ENCODE data around the gene TECR.

The TECR gene

GRCh38 chr19:14561249-14561648 is 31.9 kb downstream of the TECR start:
- no peak overlapping the region for H3K23ac ChIP-seq (ENCODE audit: low read depth, low read length, poor library complexity)
- H3K4me2 ChIP-seq (ENCODE audit: insufficient read depth, low read length, poor library complexity, severe bottlenecking) = no peak overlapping the region
- H3K4me1 ChIP-seq (ENCODE audit: control insufficient read depth in 2 of 2, insufficient read depth in 1 of 2, low read depth in 1 of 2, low read length in 2 of 2) = peaks cover 9 to 11% of the 10 kb centered on the region in 2 donors
- no peak overlapping the region for H2BK12ac ChIP-seq (ENCODE audit: low read length)
- no peak for DNase-seq (ENCODE audit: low spot score)
- H3K4ac ChIP-seq (ENCODE audit: low read length) = no peak overlapping the region
- no peak overlapping the region for H2BK120ac ChIP-seq (ENCODE audit: low read depth, low read length)
- peaks cover 32% of the 10 kb centered on the region for H3K79me1 ChIP-seq (ENCODE audit: low read depth, low read length)
- peak overlapping the region; percentile 3 for H3K9ac ChIP-seq (ENCODE audit: low read depth, low read length, poor library complexity)
- no peaks in the 10 kb centered on the region for H3K27me3 ChIP-seq (ENCODE audit: control insufficient read depth in 3 of 3, insufficient read depth in 3 of 3, low read depth in 1 of 3, low read length in 3 of 3)
- H2AFZ ChIP-seq (ENCODE audit: low read length) = no peak overlapping the region
- peak overlapping the region; percentile 31 for H3K18ac ChIP-seq (ENCODE audit: low read length)
- H2BK15ac ChIP-seq (ENCODE audit: low read length) = no peak overlapping the region
- H3K9me3 ChIP-seq (replicated peaks in 1 of 2; ENCODE audit: control insufficient read depth in 2 of 2, insufficient read depth in 1 of 2, low read depth in 1 of 2, low read length in 2 of 2) = no peaks in the 10 kb centered on the region
- peak overlapping the region; percentile 40 for H2AK5ac ChIP-seq (ENCODE audit: low read depth, low read length)
- no peak overlapping the region for H4K8ac ChIP-seq (ENCODE audit: low read depth, low read length)
- peaks cover 7 to 27% of the 10 kb centered on the region in 2 donors for H3K36me3 ChIP-seq (replicated peaks in 1 of 2; ENCODE audit: control insufficient read depth in 2 of 2, insufficient read depth in 2 of 2, low read length in 2 of 2)
- H3K27ac ChIP-seq (replicated peaks; ENCODE audit: low read length) = no peak overlapping the region
- H2BK5ac ChIP-seq (ENCODE audit: low read length) = no peak overlapping the region
- no CpG with 5 or more reads among the region's 8 CpGs for WGBS, 2 donors (ENCODE audit: extremely low coverage in 2 of 2, insufficient read length in 2 of 2, insufficient replicate concordance in 1 of 2)
- H4K91ac ChIP-seq (ENCODE audit: low read depth, low read length, poor library complexity) = no peak overlapping the region
- peak overlapping the region in 1 of 2 donors; percentile 41 for H3K4me3 ChIP-seq (ENCODE audit: low read length in 2 of 2)
- no peak overlapping the region for H3K14ac ChIP-seq (ENCODE audit: low read length)

DNA sequence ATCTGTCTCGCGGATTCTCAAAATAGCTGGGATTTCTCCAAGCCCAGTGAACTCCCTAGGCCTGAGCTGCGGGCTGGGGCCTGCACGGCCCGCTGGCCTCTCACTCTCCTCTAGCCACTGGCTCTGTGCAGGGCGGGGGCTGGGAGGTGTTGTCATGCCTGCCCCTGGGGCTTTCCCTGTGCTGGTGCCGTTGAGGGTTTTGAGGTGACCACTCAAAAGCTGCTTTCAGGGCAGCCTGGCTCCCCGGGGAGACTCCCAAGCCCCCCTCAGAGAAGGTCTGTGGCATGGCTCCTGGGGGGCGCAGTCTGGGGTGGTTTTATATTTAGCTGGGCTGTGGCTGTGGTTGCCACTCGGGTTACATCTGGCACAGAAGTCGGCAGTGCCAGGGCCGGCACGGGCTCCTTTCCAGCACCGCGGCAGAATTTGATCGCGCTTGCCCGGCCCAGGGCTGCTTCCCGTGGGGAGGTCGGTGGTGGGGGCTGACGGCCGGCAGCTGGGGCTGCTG is 32.5 kb downstream of the TECR start:
- no CpG with 5 or more reads among the region's 22 CpGs for WGBS, 2 donors (ENCODE audit: extremely low coverage in 2 of 2, insufficient read length in 2 of 2, insufficient replicate concordance in 1 of 2)
- no peaks in the 10 kb centered on the region for H3K9me3 ChIP-seq (replicated peaks in 1 of 2; ENCODE audit: control insufficient read depth in 2 of 2, insufficient read depth in 1 of 2, low read depth in 1 of 2, low read length in 2 of 2)
- H4K91ac ChIP-seq (ENCODE audit: low read depth, low read length, poor library complexity) = no peak overlapping the region
- peaks cover 5 to 11% of the 10 kb centered on the region in 2 donors for H3K4me1 ChIP-seq (ENCODE audit: control insufficient read depth in 2 of 2, insufficient read depth in 1 of 2, low read depth in 1 of 2, low read length in 2 of 2)
- no peak for DNase-seq (ENCODE audit: low spot score)
- peak overlapping the region; percentile 47 for H3K14ac ChIP-seq (ENCODE audit: low read length)
- H3K4me2 ChIP-seq (ENCODE audit: insufficient read depth, low read length, poor library complexity, severe bottlenecking) = no peak overlapping the region
- H3K9ac ChIP-seq (ENCODE audit: low read depth, low read length, poor library complexity) = no peak overlapping the region
- no peak overlapping the region for H3K27ac ChIP-seq (replicated peaks; ENCODE audit: low read length)
- no peak overlapping the region for H3K23ac ChIP-seq (ENCODE audit: low read depth, low read length, poor library complexity)
- H4K8ac ChIP-seq (ENCODE audit: low read depth, low read length) = no peak overlapping the region
- peaks cover 31% of the 10 kb centered on the region for H3K79me1 ChIP-seq (ENCODE audit: low read depth, low read length)
- H2AK5ac ChIP-seq (ENCODE audit: low read depth, low read length) = no peak overlapping the region
- peak overlapping the region; percentile 35 for H3K18ac ChIP-seq (ENCODE audit: low read length)
- H3K4me3 ChIP-seq (ENCODE audit: low read length in 2 of 2) = no peak overlapping the region
- H3K4ac ChIP-seq (ENCODE audit: low read length) = no peak overlapping the region
- H2AFZ ChIP-seq (ENCODE audit: low read length) = no peak overlapping the region
- peaks cover 7 to 30% of the 10 kb centered on the region in 2 donors for H3K36me3 ChIP-seq (replicated peaks in 1 of 2; ENCODE audit: control insufficient read depth in 2 of 2, insufficient read depth in 2 of 2, low read length in 2 of 2)
- no peak overlapping the region for H2BK15ac ChIP-seq (ENCODE audit: low read length)
- H2BK5ac ChIP-seq (ENCODE audit: low read length) = peak overlapping the region; percentile 39
- no peak overlapping the region for H2BK12ac ChIP-seq (ENCODE audit: low read length)
- no peaks in the 10 kb centered on the region for H3K27me3 ChIP-seq (ENCODE audit: control insufficient read depth in 3 of 3, insufficient read depth in 3 of 3, low read depth in 1 of 3, low read length in 3 of 3)
- H2BK120ac ChIP-seq (ENCODE audit: low read depth, low read length) = no peak overlapping the region

DNA sequence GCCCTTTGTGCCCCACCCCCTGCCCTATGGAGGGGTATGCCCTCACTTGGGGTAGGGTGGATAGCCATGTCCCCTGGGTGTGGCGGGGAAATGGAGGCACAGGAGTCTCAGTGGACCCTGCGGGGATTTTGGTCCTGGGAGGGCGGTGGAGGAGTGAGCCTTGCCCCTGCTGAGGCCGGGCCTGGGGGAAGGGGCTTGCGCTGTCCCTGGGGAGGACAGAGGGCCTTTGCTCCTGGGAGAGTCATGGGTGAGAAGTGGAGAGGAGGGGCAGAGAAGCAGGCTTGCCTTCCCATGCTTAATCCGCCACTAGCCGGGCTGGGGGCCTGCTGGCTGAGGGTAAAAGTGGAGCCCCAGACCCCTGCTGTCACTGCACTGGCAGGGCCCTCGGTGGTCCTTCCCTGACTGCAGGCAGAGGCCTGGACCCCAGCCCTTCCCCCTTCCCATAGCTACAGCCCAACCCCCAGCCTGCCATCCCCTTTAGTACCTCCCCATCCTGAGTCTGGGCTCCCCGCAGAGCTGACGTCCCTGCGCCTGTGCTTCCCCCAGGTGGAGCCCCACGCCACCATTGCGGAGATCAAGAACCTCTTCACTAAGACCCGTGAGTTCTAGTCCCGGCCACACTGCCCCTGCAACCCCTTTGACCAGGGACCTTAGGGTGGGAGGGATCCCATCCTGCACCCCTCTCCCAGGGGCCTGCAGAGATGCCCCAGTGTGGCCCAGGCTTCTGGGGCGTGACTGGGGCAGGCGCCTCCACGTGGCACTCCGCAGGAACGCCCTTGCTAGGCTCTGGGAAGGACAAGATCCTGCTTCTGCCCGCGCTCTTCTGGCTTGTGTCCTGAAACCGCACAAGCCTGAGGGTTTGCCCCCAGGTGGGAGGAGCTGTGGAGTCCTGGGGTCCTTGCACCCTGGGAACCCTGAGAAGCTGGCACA is 33.5 kb downstream of the TECR start:
- H2BK12ac ChIP-seq (ENCODE audit: low read length) = no peak overlapping the region
- H3K4me2 ChIP-seq (ENCODE audit: insufficient read depth, low read length, poor library complexity, severe bottlenecking) = no peak overlapping the region
- no peak overlapping the region for H4K91ac ChIP-seq (ENCODE audit: low read depth, low read length, poor library complexity)
- no peaks in the 10 kb centered on the region for H3K27me3 ChIP-seq (ENCODE audit: control insufficient read depth in 3 of 3, insufficient read depth in 3 of 3, low read depth in 1 of 3, low read length in 3 of 3)
- H3K23ac ChIP-seq (ENCODE audit: low read depth, low read length, poor library complexity) = peak overlapping the region; percentile 65
- H2AK5ac ChIP-seq (ENCODE audit: low read depth, low read length) = no peak overlapping the region
- WGBS, 2 donors (ENCODE audit: extremely low coverage in 2 of 2, insufficient read length in 2 of 2, insufficient replicate concordance in 1 of 2) = no CpG with 5 or more reads among the region's 23 CpGs
- no peak for DNase-seq (ENCODE audit: low spot score)
- H3K14ac ChIP-seq (ENCODE audit: low read length) = no peak overlapping the region
- H3K18ac ChIP-seq (ENCODE audit: low read length) = no peak overlapping the region
- H3K9ac ChIP-seq (ENCODE audit: low read depth, low read length, poor library complexity) = no peak overlapping the region
- no peak overlapping the region for H4K8ac ChIP-seq (ENCODE audit: low read depth, low read length)
- H2BK15ac ChIP-seq (ENCODE audit: low read length) = no peak overlapping the region
- H3K4me1 ChIP-seq (ENCODE audit: control insufficient read depth in 2 of 2, insufficient read depth in 1 of 2, low read depth in 1 of 2, low read length in 2 of 2) = peaks cover 5 to 11% of the 10 kb centered on the region in 2 donors
- no peaks in the 10 kb centered on the region for H3K9me3 ChIP-seq (replicated peaks in 1 of 2; ENCODE audit: control insufficient read depth in 2 of 2, insufficient read depth in 1 of 2, low read depth in 1 of 2, low read length in 2 of 2)
- no peak overlapping the region for H2AFZ ChIP-seq (ENCODE audit: low read length)
- no peak overlapping the region for H2BK120ac ChIP-seq (ENCODE audit: low read depth, low read length)
- peaks cover 31% of the 10 kb centered on the region for H3K79me1 ChIP-seq (ENCODE audit: low read depth, low read length)
- no peak overlapping the region for H3K27ac ChIP-seq (replicated peaks; ENCODE audit: low read length)
- no peak overlapping the region for H3K4me3 ChIP-seq (ENCODE audit: low read length in 2 of 2)
- no peak overlapping the region for H3K4ac ChIP-seq (ENCODE audit: low read length)
- H2BK5ac ChIP-seq (ENCODE audit: low read length) = peak overlapping the region; percentile 39
- H3K36me3 ChIP-seq (replicated peaks in 1 of 2; ENCODE audit: control insufficient read depth in 2 of 2, insufficient read depth in 2 of 2, low read length in 2 of 2) = peaks cover 12 to 40% of the 10 kb centered on the region in 2 donors

GRCh38 chr19:14563590-14563926 is 34.2 kb downstream of the TECR start:
- Histone ChIP-seq H3K9ac (ENCODE audit: low read depth, low read length, poor library complexity) (no peak overlapping the region), H2BK15ac (ENCODE audit: low read length) (no peak overlapping the region), H3K4ac (ENCODE audit: low read length) (no peak overlapping the region), H3K79me1 (ENCODE audit: low read depth, low read length) (peaks cover 24% of the 10 kb centered on the region), H3K27ac (replicated peaks; ENCODE audit: low read length) (no peak overlapping the region), H2AFZ (ENCODE audit: low read length) (no peak overlapping the region), H3K36me3 (replicated peaks in 1 of 2; ENCODE audit: control insufficient read depth in 2 of 2, insufficient read depth in 2 of 2, low read length in 2 of 2) (peaks cover 14 to 45% of the 10 kb centered on the region in 2 donors), H3K18ac (ENCODE audit: low read length) (no peak overlapping the region), H2BK120ac (ENCODE audit: low read depth, low read length) (no peak overlapping the region), H2BK5ac (ENCODE audit: low read length) (no peak overlapping the region), H4K91ac (ENCODE audit: low read depth, low read length, poor library complexity) (no peak overlapping the region), H3K4me1 (ENCODE audit: control insufficient read depth in 2 of 2, insufficient read depth in 1 of 2, low read depth in 1 of 2, low read length in 2 of 2) (peaks cover 3 to 11% of the 10 kb centered on the region in 2 donors), H3K14ac (ENCODE audit: low read length) (no peak overlapping the region), H2AK5ac (ENCODE audit: low read depth, low read length) (no peak overlapping the region), H2BK12ac (ENCODE audit: low read length) (no peak overlapping the region), H3K4me2 (ENCODE audit: insufficient read depth, low read length, poor library complexity, severe bottlenecking) (no peak overlapping the region), H3K9me3 (replicated peaks in 1 of 2; ENCODE audit: control insufficient read depth in 2 of 2, insufficient read depth in 1 of 2, low read depth in 1 of 2, low read length in 2 of 2) (no peaks in the 10 kb centered on the region), H4K8ac (ENCODE audit: low read depth, low read length) (no peak overlapping the region), H3K23ac (ENCODE audit: low read depth, low read length, poor library complexity) (no peak overlapping the region), H3K4me3 (ENCODE audit: low read length in 2 of 2) (no peak overlapping the region), H3K27me3 (ENCODE audit: control insufficient read depth in 3 of 3, insufficient read depth in 3 of 3, low read depth in 1 of 3, low read length in 3 of 3) (no peaks in the 10 kb centered on the region)
- no CpG with 5 or more reads among the region's 16 CpGs for WGBS, 2 donors (ENCODE audit: extremely low coverage in 2 of 2, insufficient read length in 2 of 2, insufficient replicate concordance in 1 of 2)
- no peak for DNase-seq (ENCODE audit: low spot score)
